COR-L47 (cell line): ENCODE results near the gene CLN6.
"Not testable (repeated sequence)": the region's sequence is repeated elsewhere in the genome, so short reads cannot be mapped to it uniquely, and the experiment has no call there.

ENCODE experiments used
- DNase-seq: peaks from one replicate; lab custom pipeline; 2025; lab: John Stamatoyannopoulos, UW

The CLN6 gene

GRCh38 chr15:68190048-68190447, 39.5 kb downstream of the CLN6 start:
- no peak for DNase-seq

GRCh38 chr15:68188647-68189046, 40.9 kb downstream of the CLN6 start:
- no peak for DNase-seq

GRCh38 chr15:68187559-68187958, 42.0 kb downstream of the CLN6 start:
- DNase-seq: peak; percentile 24

GRCh38 chr15:68186671-68187397, 42.7 kb downstream of the CLN6 start:
- DNase-seq: no peak

GRCh38 chr15:68184616-68185480, 44.7 kb downstream of the CLN6 start:
- no peak for DNase-seq

- no peak for DNase-seq
These were observed 45.8 kb downstream of the CLN6 start for GRCh38 chr15:68183616-68184315.

- no peak for DNase-seq
These were observed 51.8 kb downstream of the CLN6 start for GRCh38 chr15:68177742-68178141.

- DNase-seq: no peak
These were observed 52.9 kb downstream of the CLN6 start for GRCh38 chr15:68176601-68177000.

- DNase-seq: no peak
These were observed 54.0 kb downstream of the CLN6 start for GRCh38 chr15:68175526-68175925.

- DNase-seq: no peak
These were observed 56.4 kb downstream of the CLN6 start for GRCh38 chr15:68173119-68173518.

GRCh38 chr15:68172037-68172436, 57.5 kb downstream of the CLN6 start:
- not testable (repeated sequence) for DNase-seq

GRCh38 chr15:68166847-68167246, 62.7 kb downstream of the CLN6 start:
- DNase-seq: no peak

GRCh38 chr15:68163191-68163590, 66.3 kb downstream of the CLN6 start:
- DNase-seq: no peak

- DNase-seq: no peak
These were observed 71.4 kb downstream of the CLN6 start for GRCh38 chr15:68158046-68158628.

GRCh38 chr15:68157074-68157473, 72.5 kb downstream of the CLN6 start:
- no peak for DNase-seq
